Measurements from ENCODE around the gene PCGF2.

The PCGF2 gene

GRCh38 chr17:38711792-38712571 is 36.2 kb downstream of the PCGF2 start:
- H3K27ac ChIP-seq (ENCODE audit: extremely low read depth, low read depth, low read length): no peak overlapping the region
- no peaks in the 10 kb centered on the region for H3K9me3 ChIP-seq (ENCODE audit: control insufficient read depth, insufficient read depth, low read depth, low read length)
- peaks cover 7 to 95% of the 10 kb centered on the region in 2 experiments; a peak in 2 of 3 replicates for H3K36me3 ChIP-seq (ENCODE audit: control insufficient read depth in 2 of 2, insufficient read depth in 1 of 2, low read length in 2 of 2)
- peak; percentile 81 for TF ChIP-seq EGR2 (tag by site-specific recombination; IDR thresholded peaks at IDR 0.05; ENCODE audit: low read depth)
- peak; percentile 70 for TF ChIP-seq ZFHX2 (tag by site-specific recombination; conservative IDR thresholded peaks at IDR 0.05)
- no peak for TF ChIP-seq ZNF311 (tag by site-specific recombination; IDR thresholded peaks at IDR 0.05; ENCODE audit: borderline replicate concordance)
- no peak for TF ChIP-seq ZNF366 (tag by site-specific recombination; conservative IDR thresholded peaks at IDR 0.05)
- TF ChIP-seq ZIC2 (tag by site-specific recombination; IDR thresholded peaks at IDR 0.05): peak; percentile 59
- no peak overlapping the region for H3K4me3 ChIP-seq (ENCODE audit: low read depth, low read length)
- H3K4me1 ChIP-seq (ENCODE audit: control insufficient read depth, insufficient read depth, low read length): no peaks in the 10 kb centered on the region; the same call in 1 of the 2 replicates
- CTCF ChIA-PET: interaction anchor here (0.6 kb wide), 1 partner anchor 289 kb away, joined by 4 read pairs; no protein-coding TSS in a partner anchor
- POLR2A ChIA-PET: no interaction called here

GRCh38 chr17:38710985-38711384 is 37.2 kb downstream of the PCGF2 start:
- TF ChIP-seq, protein P1, sequence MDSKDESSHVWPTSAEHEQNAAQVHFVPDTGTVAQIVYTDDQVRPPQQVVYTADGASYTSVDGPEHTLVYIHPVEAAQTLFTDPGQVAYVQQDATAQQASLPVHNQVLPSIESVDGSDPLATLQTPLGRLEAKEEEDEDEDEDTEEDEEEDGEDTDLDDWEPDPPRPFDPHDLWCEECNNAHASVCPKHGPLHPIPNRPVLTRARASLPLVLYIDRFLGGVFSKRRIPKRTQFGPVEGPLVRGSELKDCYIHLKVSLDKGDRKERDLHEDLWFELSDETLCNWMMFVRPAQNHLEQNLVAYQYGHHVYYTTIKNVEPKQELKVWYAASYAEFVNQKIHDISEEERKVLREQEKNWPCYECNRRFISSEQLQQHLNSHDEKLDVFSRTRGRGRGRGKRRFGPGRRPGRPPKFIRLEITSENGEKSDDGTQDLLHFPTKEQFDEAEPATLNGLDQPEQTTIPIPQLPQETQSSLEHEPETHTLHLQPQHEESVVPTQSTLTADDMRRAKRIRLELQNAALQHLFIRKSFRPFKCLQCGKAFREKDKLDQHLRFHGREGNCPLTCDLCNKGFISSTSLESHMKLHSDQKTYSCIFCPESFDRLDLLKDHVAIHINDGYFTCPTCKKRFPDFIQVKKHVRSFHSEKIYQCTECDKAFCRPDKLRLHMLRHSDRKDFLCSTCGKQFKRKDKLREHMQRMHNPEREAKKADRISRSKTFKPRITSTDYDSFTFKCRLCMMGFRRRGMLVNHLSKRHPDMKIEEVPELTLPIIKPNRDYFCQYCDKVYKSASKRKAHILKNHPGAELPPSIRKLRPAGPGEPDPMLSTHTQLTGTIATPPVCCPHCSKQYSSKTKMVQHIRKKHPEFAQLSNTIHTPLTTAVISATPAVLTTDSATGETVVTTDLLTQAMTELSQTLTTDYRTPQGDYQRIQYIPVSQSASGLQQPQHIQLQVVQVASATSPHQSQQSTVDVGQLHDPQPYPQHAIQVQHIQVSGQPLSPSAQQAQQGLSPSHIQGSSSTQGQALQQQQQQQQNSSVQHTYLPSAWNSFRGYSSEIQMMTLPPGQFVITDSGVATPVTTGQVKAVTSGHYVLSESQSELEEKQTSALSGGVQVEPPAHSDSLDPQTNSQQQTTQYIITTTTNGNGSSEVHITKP (tag by site-specific recombination; IDR thresholded peaks at IDR 0.05): peak; percentile 26; the same call in 1 of the 2 replicates
- TF ChIP-seq ZNF391 (tag by site-specific recombination; IDR thresholded peaks at IDR 0.05; ENCODE audit: borderline replicate concordance, low read depth) (no peak), ZNF184 (tag by site-specific recombination; IDR thresholded peaks at IDR 0.05) (no peak), RBAK (tag by site-specific recombination; IDR thresholded peaks at IDR 0.05) (no peak)
- ChIA-PET POLR2A (interaction anchor here (0.9 to 1.2 kb wide), 2 partner anchors 17 to 20 kb away, joined by 3 read pairs; no protein-coding TSS in a partner anchor), CTCF (interaction anchor here (0.6 to 1.5 kb wide), 7 partner anchors 18 to 153 kb away, joined by 3 to 8 read pairs (median 4); no protein-coding TSS in a partner anchor)
- H3K36me3 ChIP-seq (ENCODE audit: control insufficient read depth in 2 of 2, insufficient read depth in 1 of 2, low read length in 2 of 2): peaks cover 7 to 85% of the 10 kb centered on the region in 2 experiments; a peak in 2 of 3 replicates
- H3K4me1 ChIP-seq (ENCODE audit: control insufficient read depth, insufficient read depth, low read length): peaks cover 5% of the 10 kb centered on the region; the same call in 1 of the 2 replicates
- H3K27ac ChIP-seq (ENCODE audit: extremely low read depth, low read depth, low read length): no peak overlapping the region
- H3K4me3 ChIP-seq (ENCODE audit: low read depth, low read length): no peak overlapping the region
- no peaks in the 10 kb centered on the region for H3K9me3 ChIP-seq (ENCODE audit: control insufficient read depth, insufficient read depth, low read depth, low read length)

- no peaks in the 10 kb centered on the region for H3K9me3 ChIP-seq (ENCODE audit: control insufficient read depth, insufficient read depth, low read depth, low read length)
- ChIA-PET CTCF (interaction anchor here (0.6 to 1.6 kb wide), 8 partner anchors 18 to 153 kb away, joined by 3 to 8 read pairs (median 4); no protein-coding TSS in a partner anchor), POLR2A (interaction anchor here (0.9 to 1.2 kb wide), 2 partner anchors 18 to 21 kb away, joined by 3 read pairs; no protein-coding TSS in a partner anchor)
- peaks cover 7 to 81% of the 10 kb centered on the region in 2 experiments; a peak in 2 of 3 replicates for H3K36me3 ChIP-seq (ENCODE audit: control insufficient read depth in 2 of 2, insufficient read depth in 1 of 2, low read length in 2 of 2)
- TF ChIP-seq ZNF707 (tag by site-specific recombination; IDR thresholded peaks at IDR 0.05) (no peak), SCRT2 (tag by site-specific recombination; IDR thresholded peaks at IDR 0.05) (peak; percentile 64; the same call in 1 of the 2 replicates), ZNF548 (tag by site-specific recombination; IDR thresholded peaks at IDR 0.05) (no peak)
- no peak overlapping the region for H3K4me3 ChIP-seq (ENCODE audit: low read depth, low read length)
- no peak overlapping the region for H3K27ac ChIP-seq (ENCODE audit: extremely low read depth, low read depth, low read length)
- H3K4me1 ChIP-seq (ENCODE audit: control insufficient read depth, insufficient read depth, low read length): peaks cover 5% of the 10 kb centered on the region; the same call in 1 of the 2 replicates
These were observed 37.6 kb downstream of the PCGF2 start for GRCh38 chr17:38710604-38710962.
